Islet precursor cell (in vitro differentiated cells): Measurements from ENCODE around the gene SCGB1C2.
A peak's percentile ranks its signal among the peaks of the same experiment; 100 is the strongest.
"Not testable (repeated sequence)": the region's sequence is repeated elsewhere in the genome, so short reads cannot be mapped to it uniquely, and the experiment has no call there.

Experiments used
- DNase-seq: peaks from one replicate; pipeline ENCODE4 v3.0.0-alpha.2; 2018

SCGB1C2 gene

DNA sequence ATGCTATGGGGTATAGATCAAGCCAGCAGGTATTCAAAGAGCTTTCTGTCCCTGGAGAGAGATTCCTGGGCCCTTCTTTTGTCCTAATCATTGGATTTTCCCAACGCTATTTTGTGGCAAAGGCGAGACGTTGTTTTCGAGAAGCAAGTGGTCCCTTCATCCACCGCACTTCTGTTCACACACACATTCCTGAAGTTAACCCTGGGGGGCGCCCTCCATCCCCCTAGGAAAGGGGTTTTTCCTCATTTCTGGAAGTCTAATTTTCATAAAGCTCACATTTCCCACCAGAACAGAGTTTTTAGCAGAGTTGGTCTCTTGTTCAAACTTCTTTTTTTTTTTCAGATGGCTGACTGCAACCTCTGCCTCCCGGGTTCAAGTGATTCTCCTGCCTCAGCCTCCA is 11.9 kb downstream of the SCGB1C2 start:
- DNase-seq = no peak

DNA sequence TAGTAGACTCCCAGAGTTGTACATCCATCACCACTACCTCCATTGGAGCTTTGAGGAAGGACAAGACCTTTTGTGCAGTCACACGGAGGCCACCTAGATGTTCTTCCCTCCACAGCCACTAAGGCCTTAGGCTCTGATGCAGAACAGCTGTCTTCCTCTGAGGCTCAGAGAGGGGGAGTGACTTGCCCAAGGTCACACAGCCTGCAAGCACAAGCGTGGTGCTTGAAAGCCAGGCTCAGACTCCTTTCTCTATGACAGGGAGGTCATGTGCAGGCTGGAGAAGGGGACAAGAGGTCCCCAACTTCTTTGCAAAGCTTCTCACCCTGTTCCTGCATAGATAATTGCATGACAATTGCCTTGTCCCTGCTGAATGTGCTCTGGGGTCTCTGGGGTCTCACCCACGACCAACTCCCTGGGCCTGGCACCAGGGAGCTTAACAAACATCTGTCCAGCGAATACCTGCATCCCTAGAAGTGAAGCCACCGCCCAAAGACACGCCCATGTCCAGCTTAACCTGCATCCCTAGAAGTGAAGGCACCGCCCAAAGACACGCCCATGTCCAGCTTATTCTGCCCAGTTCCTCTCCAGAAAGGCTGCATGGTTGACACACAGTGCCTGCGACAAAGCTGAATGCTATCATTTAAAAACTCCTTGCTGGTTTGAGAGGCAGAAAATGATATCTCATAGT is 12.7 kb downstream of the SCGB1C2 start:
- no peak for DNase-seq

DNA sequence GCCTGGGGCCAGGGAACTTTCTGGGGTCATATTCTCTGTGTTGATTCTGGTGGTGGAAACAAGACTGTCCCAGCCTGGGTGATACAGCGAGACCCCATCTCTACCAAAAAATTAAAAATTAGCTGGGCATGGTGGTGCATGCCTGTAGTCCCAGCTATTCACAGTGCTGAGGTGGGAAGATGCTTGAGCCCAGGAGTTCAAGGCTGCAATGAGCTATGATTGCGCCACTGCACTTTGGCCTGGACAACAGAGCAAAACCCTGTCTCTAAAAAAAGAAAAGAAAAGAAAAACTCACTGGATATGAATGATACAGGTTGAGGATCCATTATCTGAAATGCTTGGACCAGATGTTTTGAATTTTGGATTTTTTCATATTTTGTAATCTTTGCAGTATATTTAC is 13.6 kb downstream of the SCGB1C2 start:
- no peak for DNase-seq

DNA sequence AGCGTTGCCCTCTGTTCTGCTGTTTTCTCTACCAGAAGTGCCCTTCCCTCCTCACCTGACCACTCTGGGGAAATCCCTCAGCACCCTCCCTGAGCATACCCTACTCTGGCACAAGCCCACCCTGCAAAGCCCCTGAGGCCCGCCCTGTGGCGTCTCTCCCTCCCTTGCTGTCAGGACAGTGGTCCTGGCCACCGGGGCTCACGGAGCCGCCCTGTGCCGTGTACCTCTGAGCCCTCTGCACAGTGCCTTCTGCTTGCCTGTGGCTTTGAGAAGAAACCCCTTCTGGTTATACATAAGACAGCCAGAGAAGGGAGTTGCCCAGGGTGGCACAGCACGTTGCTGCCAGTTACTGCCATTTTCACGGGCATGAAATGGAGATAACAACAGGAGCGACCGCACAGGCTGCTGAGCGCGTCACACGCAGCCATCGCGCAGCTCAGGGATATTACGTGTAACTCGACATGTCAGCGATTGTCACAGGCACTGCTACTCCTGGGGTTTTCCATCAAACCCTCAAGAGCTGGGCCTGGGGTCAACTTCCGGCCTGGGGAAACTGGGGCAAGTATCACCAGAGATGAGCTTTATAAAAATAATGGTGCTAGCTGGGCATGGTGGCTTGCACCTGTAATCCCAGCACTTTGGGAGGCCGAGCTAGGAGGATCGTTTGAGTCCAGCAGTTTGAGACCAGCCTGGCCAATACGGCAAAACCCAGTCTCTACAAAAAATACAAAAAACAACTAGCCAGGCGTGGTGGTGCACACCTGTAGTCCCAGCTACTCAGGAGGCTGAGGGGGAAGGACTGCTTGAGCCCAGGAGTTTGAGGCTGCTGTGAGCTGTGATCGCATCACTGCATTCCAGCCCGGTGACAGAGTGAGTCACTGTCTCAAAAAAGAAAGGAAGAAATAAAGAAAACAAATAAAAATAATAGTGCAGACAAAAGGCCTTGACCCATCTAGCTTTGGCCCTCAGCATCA is 14.8 kb downstream of the SCGB1C2 start:
- DNase-seq = no peak

DNA sequence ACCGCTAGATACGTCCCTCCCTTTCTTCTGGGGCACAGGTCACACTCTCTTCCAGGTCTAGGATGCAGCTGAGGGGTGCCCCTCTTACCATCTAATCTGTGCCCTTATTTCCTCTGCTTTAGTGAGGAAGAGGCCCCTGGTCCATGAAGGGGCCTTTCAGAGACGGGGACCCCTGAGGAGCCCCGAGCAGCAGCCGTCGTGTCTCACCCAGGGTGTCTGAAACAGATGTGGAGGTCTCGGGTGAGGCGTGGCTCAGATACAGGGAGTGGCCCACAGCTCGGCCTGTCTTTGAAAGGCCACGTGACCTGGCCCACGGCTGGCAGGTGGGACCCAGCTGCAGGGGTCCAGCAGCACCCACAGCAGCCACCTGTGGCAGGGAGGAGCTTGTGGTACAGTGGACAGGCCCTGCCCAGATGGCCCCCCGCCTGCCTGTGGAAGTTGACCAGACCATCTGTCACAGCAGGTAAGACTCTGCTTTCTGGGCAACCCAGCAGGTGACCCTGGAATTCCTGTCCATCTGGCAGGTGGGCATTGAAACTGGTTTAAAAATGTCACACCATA is 15.6 kb downstream of the SCGB1C2 start:
- no peak for DNase-seq

DNA sequence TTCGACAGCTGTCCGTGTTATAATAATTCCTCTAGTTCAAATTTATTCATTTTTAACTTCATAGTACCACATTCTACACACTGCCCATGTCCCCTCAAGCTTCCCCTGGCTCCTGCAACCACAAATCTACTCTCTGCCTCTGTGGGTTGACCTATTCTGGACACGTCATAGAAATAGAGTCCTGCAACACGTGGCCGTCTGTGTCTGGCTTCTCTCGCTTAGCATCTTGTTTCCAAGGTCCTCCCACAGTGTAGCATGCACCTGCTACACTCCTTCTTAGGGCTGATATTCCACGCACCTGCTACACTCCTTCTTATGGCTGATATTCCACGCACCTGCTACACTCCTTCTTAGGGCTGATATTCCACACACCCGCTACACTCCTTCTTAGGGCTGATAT is 16.5 kb downstream of the SCGB1C2 start:
- DNase-seq = no peak

DNA sequence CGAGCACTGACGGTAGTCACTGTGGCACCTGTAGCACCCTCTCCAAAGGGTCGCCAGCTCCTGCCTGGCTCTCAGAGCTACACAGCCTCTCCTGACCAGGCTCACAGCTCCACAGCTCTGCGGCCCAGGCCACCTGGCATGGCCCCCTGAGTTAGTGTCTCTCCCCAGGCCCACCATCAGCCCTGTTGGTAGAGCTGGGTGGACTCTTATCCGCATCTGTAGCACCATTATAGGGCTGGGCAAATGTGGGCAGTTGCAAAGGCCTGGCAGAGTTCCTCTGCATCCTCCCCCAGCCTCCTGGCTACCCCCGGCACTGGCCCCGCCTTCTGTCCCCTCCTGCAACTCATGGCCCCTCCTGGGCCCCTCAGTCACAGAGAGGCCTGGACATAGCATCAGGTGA is 18.2 kb downstream of the SCGB1C2 start:
- no peak for DNase-seq

DNA sequence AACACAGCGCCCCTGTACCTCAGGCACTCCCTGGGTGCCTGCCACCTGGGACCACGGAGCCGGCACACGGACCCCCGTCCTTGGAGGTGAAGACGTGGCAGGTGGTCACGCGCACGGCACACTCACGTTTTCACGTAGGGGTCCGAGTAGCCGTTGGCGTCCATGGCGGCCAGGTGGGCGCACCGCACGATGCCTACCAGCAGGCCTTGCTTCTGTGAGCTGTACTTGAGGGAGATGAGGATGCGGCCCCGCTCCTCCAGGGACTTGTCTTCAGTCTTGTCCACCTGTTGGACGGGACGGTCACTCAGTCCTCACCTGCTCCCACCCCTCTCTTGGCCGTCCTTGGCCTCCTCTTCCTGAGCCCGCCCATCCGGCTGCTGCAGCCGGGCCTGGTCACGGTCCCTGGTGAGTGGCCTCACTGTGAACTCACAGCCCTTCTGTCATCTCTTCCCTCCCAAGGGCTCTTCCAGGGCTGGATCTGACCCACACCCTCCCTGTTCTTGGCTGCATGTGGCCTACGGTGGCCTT is 18.8 kb downstream of the SCGB1C2 start:
- DNase-seq = no peak

DNA sequence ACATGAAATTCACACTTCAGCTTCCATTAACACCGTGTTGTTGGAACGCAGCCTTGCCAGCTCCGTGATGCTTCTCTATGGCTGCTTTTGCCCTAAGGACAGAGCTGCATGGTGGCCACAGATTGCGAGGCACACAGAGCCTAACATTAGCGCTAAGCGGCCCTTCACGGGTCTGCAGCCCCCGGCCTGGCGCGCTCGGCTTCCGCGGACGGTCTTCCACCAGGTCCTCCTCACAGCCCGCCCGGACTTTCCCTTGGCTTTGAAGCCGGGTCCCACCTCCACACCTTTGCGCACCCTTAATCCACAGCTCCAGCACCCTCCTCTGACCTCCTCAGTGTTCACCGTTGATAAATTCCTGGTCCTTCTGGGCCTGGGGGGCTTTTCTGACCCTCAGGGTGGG is 19.6 kb downstream of the SCGB1C2 start:
- no peak for DNase-seq

DNA sequence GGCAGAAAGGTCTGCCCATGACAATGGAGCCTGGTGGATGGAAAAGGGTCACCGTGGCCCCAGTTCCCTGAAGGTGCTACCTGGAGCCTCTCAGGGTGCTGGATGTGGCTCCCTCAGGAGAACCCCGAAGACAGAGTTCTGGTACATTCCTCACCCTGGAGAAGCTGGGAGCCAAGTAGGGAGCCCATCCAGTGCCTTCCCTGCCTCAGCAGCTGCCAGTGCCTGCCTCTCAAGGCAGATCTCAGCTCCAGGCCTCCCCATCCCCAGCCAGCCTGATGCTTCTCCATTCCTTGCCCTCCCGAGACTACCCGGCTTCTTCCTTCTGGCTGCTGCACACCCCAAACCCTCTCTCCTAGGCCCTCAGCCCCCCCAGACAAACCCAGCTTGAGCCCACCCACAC is 20.5 kb downstream of the SCGB1C2 start:
- no peak for DNase-seq

DNA sequence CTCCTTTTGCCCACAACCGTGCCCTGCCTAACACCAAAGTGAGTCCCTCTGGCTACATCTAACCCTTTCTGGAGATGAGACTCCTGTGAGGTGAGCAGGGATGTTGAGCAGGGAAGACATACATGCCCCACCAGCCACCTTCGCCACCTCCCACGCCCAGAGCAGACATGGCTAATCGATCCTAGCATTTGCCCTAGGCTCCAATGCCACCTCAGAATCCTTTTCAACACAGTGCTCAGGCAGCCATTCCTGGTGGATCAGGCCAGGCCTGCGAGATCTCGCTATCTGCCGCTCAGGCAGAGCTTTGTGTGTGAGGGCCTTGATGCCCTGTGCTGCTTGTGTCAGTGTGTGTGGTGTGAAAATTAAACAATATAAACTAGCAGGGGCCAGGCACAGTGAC is 21.0 kb downstream of the SCGB1C2 start:
- DNase-seq = no peak

DNA sequence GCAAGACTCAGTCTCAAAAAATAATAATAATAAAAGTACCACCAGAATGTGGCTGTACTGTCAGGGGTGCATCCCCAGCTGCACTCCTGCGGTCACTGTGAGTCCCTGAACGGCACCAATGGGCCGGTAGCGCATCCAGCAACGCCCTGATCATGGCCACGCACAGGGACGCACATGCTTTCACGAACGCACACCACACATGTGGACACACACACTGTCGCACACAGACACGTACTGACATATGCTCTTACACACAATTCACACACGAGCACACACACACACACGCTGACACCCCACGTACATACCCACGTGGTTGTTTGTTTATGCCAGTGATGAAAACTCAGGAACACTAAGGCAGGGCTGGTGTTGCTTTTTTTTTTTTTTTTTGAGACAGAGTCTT is 22.2 kb downstream of the SCGB1C2 start:
- no peak for DNase-seq

DNA sequence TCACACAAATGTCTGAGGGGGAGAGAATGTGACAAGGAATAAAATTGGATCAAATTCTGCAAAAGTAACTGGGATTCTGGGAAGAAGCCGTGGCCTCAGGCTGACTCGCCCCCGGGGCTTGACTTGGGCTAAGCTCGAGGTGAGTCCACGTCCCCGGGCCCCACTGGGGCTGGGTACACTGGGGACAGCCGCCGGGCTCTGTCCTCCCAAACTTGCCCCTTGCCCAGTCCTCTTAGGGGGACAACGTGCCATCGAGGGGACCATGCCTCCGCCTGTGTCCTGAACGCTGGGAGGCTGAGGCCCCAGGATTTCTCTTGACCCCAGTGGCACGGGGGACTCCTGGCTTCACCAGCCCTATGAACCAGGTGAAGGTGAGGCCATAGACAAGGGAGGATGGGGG is 23.0 kb downstream of the SCGB1C2 start:
- no peak for DNase-seq

DNA sequence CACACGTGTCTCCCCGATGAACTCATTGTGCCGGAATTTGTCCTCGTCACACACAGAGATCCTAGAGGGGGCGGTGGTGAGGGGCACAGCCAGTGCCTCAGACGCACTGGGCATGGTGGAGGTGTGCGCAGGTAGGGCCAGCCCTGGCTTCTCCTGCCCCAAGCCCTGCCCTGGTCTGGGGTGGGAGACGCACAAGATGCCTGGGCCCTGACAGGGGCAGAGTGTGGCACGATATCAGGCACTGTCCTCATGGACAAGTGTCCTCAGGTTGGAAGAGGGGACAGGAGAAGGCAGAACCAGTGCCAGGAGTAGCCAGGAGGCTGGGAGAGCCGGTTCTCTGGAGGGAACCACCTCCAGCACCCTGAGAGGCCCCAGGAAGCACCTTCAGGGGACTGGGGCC is 24.1 kb downstream of the SCGB1C2 start:
- no peak for DNase-seq

DNA sequence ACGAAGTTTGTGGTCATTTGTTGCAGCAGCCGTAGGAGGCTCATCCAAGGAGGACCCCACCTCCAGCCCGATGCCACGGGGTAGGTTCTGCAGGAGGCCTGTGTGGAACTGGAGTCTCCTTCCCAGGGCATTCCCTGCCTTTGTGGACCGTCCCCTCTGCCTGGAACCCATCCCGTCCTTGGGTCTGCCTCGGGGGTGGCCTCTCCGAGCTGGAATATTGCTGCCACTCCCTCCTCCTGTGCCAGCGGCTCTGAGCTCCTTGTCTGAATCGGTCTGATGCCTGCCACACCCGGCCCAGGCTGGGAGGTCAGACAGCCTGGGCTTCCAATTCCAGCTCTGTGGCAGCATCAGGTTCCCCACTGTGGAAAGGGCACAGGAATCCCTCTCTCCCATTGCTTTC is 25.3 kb downstream of the SCGB1C2 start:
- no peak for DNase-seq

DNA sequence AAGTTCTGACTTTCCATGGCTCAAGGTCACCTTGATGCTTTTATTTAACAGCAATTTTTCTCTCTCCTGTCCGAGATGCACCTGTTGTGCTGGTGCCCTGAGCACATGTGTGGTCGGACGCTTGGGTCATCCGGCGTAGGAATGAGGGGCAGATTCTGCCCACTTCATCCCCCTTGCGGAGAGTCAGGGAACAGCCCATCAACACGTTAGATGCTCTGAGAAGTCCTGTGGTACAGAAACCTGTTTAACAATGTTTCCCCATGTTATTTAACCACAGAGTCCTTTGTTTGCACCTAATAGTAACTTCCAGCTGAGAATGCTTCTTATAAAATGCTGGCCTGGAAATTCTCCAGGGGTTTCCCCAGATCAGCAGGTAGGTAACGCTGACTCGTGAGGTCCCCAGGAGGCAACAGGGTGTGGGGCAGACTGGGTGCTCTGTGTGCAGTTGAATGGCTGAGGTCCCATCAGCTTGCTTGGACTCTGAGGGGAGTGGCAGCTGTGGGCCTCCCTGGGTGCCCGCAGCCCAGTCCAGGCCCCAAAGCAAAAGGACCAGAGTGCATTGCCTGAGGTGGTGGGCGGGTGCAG is 26.2 kb downstream of the SCGB1C2 start:
- no peak for DNase-seq

DNA sequence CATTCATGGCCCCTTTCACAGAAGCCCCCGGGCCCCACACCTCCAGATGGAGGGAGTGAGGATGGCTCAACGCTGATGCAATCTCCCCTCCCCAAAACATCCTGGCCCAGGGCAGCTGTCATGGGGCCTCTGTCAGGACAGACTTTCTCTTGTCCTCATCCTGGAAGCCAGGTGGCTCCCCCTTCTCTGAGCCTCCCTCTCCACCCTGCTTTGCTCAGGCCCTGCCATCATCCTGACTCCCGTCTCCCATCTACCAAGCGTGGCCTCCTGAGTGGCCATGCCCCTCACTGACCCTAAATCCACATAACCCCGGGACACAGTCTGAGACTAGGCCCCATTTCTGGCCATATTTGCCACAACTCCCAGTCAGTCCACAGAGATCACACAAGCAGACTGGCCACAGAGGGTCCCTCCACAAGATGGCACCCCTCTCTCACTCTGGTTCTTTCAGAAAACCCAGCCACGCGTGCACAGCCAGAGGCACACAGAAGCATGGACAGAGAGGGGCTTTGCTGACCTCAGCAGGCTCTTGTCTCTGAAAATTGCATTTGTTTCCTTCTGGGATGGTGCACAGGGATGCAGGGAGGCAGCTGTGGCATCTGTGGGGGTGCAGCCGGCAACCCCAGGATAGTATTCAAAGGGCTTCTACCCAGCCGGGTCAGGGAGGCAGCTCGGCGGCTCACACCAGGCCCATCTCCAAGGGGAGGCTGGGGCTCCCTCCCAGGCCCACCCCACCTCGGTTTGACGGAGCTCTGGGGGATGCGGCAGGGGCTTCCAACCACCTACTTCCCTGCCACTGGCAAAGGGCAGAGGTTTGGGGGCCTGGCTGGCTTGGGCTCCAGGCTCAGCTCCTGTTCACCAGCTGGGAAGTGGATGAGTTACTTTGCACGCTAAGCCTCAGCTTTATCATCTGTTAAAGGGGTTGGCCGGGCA is 27.2 kb downstream of the SCGB1C2 start:
- DNase-seq = peak; percentile 88

DNA sequence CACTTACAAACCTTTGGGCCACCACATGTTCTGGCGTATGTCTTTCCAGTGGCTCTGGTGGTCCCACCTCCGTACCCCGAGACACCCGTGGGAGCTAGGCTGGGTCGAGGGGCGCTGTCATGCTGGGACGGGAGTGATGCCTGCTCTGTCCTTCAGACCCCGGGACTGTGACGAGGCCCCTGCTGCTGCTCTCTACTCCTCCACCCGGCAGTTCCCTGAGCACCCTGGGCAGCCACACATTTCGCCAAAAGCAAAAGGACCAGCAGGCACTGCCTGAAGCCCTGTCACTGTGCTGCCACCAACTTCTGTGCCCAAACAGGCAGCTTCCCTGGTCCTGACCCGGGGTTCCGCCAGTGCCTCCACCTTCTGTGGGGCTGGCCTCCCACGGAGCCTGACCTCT is 28.6 kb downstream of the SCGB1C2 start:
- DNase-seq = no peak

DNA sequence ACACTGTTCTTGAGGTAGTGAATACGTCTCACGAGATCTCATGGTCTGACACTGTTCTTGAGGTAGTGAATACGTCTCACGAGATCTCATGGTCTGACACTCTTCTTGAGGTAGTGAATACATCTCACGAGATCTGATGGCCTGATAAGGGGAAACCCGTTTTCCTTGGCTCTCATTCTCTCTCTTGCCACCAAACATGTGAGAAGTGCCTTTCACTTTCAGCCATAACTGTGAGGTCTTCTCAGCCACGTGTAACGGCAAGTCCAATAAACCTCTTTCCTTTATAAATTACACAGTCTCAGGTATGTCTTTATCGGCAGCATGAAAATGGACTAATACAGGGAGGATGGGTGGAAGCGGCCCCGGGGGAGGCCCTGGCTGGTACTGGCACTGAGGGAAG is 31.2 kb downstream of the SCGB1C2 start:
- DNase-seq = not testable (repeated sequence)

DNA sequence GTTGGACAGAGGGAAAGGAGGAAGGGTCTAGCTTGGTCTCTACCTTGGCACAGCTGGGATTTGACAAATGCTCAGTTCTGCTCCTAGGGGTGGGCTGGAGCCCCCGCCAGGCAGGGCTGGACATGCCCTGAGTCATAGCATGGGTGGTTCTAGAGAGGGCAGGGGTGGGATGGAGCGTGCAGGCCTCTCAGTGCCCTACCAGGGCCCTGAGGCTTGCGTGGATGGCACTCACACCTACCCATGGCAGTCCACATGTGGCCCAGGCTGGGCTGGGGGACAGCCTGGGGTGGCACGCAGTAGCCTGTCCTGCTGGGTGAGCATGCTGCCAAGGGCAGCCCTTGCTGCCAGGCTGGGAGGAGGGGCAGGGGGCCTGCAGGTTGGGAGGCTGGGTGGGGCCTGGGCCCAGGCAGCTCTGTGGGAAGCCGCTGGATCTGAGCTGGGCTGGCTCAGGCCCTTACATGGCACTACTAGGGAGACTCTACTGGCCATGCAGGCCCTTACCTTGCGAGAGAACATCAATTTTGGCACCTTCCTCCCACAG is 32.8 kb downstream of the SCGB1C2 start:
- DNase-seq = no peak

DNA sequence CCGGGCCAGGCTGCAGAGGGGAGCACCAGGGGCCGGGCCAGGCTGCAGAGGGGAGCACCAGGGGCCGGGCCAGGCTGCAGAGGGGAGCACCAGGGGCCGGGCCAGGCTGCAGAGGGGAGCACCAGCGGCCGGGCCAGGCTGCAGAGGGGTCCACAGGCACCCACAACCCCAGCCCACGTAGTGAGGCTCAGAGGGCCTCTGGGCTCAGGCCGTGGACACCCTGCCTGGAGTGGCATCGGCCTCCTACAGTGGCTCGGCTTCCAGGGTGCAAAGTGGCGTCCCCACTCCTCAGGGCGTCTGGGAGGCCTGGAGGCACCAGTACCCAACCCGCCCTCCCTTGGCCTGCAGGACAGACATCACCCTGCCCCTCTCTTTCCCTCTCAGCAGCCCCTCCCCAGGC is 34.5 kb downstream of the SCGB1C2 start:
- no peak for DNase-seq

DNA sequence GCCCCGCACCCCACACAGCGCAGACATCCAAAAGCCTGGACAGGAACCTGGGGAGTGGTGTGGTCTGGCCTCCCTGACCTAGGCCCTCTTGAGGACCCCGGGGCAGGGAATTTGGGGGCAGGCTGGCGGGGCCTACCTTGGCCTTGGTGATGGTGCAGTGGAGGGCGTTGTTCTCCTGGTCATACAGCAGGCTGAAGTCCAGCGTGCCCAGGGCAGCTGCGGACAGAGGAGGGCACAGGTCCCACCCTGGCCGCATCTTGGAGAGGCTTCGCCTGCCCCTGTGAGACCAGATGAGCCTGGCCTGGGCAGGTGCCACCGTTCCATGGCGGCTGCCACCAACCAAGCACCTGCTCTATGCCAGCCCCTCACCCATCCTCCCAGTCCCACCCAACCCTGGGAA is 35.0 kb downstream of the SCGB1C2 start:
- no peak for DNase-seq
